HG02571 (cell line): ENCODE measurements around the gene ATP10A.
"Not testable (repeated sequence)": the region's sequence is repeated elsewhere in the genome, so short reads cannot be mapped to it uniquely, and the experiment has no call there.

Experiments used
- ATAC-seq: cut with Tn5 transposase; IDR thresholded peaks from one replicate; pipeline ENCODE4 v1.9.1; 2021; ENCODE audit warnings: mild to moderate bottlenecking, moderate library complexity; ENCODE audit not compliant: unreplicated experiment

Gene ATP10A

DNA sequence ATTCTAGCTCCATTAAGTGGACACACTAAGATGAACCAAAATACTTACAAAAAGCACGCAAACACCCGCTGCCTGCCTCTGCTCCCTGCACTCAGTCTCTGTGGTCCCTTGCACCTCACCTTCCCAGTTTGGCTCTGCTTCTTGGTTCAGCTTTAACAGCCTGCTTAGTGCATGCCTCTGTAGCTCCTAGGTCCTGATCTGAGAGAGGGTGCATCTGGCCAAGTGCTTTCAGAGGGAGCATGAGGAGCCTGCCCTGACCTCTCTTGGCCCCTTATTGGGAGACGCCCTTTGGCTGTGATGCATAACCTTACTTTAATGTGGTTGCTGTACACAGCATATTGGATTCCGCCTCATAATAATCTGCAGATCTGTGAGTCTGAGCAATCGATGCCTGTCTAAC lies 21.2 kb upstream of the ATP10A start:
- ATAC-seq = no peak

DNA sequence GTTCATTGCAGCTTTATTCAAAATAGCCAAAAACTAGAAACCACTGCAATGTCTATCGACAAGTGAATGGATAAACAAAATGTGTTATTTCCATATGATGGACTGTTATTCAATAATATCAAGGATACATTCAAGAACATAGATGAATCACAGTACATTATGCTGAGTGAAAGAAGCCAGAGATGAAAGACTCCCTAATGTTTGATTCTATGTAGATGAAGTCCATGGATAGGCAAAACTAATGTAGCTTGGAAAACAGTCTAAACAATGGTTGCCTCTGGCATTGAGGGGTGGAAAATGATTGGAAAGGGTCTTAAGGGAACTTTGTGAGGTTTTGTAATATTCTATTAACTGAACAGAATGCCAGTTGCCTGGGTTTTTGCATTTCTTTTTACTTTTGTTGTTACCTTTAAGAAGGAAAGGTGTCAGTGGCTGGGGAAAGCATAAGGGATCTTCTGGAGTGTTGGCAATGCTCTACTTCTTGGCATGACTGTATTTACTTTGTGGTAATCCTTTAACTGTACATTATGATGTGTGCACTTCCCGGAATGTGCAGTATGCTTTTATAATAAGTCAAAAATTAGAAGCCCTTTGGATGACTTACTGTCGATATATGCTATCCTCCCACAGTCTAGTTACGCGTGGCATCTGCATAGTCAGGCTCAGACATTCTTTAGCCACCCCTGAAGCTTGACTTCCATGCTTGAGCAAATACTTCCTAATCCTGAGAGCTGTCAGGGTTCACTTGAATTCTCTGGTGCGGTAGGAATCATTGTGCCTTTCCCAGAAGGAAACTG lies 20.5 kb upstream of the ATP10A start:
- ATAC-seq = no peak

DNA sequence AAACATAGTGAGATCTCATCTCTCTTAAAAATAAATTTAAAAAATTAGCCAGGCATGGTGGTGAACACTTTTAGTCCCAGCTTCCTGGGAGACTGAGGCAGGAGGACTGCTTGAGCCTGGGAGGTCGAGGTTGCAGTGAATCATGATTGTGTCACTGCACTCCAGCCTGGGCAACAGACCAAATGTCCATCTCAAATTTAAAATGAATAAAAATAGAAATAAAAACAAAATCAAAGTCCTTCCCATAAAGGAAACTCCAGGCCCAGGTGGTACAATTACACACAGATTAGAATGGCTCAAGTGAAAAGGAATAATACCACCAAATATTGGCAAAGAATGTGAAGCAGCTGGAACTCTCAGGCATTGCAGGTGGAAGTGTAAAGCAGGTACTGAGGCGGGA lies 19.3 kb upstream of the ATP10A start:
- ATAC-seq = no peak

DNA sequence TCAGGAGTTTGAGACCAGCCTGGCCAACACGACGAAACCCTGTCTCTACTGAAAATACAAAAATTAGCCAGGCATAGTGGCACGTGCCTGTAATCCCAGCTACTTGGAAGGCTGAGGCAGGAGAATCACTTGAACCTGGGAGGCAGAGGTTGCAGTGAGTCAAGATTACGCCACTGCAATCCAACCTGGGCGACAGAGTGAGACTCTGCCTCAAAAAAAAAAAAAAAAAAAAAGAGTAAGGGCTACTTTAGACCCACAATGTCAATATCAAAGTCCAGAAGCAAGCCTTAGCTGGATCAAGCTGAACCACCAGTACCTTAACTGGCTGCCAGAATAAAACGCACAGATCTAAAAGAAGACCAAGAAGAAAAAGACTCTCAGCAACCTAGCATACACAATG lies 17.8 kb upstream of the ATP10A start:
- ATAC-seq = not testable (repeated sequence)

DNA sequence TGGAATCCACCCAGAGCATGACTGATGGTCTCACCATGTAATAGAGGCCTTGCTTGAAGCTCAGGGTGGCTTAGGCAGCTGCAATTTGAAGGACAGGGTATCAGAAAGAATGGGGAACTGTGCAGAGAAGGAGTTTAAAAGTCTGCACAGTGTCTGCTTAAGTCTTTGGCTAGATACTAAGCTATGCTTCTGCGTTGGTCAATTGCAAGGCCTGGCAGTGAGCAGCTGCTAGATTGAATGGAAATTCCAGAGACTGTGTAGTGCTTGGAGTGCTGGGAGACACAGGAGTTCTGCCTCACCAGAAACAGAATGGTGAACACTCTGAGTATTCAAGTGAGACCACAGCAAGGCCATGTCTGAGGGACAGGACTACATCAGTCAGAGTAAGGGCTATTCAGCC lies 17.3 kb upstream of the ATP10A start:
- ATAC-seq = no peak

DNA sequence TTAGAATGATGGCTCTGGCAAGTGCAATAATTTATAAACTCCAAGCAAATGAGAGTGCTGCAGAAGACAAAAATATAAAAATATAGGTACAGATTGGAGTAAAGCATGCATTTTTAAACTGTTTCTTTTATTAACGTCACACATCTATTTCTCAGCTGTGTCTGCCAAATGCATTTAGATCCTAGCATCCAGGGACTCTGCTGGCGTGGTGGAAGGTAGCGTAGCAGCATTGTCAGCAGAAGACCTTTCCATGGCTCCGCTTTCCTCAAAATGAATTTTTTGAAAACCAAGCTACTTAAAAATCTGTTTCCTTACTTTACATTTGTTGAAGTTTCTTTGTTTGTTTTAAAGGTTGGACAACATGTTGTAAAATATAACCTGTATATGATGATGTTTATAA lies 16.3 kb upstream of the ATP10A start:
- ATAC-seq = no peak

DNA sequence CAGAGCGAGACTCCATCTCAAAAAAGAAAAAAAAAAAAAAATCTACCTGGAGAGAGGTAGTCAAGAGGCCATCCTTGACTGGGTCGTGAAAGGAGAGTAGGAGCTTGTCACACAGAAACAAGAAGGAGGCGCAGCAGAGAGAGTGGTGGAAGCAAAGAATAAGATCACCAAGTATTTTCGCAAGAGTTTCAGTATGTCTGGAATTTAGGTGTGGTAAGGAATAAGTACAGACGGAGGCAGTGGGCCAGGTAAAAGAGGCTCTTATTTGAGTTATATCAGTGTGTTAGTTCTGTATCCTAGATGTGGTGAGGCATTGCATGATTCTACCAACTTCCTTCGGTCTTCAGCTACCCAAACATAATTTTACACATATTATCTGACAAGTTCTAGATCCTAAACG lies 14.6 kb upstream of the ATP10A start:
- no peak for ATAC-seq

DNA sequence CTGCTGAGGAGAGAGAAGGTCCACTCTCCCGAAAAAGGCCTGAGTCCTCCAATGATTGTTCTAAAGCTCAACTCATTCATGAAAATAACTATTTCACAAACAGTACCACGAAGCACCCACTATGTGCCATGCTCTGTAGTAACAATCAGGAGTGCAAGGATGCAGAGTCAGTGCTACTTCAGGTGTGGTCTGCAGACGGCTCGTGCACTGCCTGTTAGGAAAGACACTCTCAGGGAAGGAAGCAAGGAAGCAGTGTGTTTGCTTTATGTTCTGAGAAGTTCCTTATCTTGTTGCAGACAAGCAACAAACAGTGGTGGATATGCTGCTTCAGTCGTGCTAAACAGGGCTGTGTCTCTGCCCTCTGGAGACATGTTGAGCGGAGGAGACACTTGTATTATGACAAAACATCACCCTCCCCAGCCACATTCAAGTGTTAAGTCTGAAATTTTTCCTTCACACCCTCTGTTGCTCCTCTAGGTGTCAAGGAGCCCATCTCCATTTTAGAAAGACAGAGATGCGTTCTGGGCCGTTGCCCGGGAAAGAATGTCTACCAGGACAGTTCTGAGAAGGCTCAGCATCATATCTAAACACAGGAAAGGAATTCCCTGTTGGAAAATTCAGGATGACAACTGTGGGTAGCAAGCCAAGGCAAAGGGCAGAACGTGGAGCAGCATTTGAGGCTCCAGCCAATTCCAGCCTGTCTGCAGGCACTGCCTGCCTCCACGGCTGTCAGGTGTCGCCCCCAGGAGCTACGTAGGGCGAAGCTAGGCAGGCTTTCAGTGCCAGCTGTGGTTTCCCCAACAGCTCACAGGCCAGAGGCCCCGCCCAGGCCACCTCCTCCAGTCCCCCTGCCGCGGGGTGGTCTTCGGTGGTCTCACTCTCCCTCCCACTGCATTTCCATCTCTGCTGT lies 13.4 kb upstream of the ATP10A start:
- ATAC-seq = no peak

DNA sequence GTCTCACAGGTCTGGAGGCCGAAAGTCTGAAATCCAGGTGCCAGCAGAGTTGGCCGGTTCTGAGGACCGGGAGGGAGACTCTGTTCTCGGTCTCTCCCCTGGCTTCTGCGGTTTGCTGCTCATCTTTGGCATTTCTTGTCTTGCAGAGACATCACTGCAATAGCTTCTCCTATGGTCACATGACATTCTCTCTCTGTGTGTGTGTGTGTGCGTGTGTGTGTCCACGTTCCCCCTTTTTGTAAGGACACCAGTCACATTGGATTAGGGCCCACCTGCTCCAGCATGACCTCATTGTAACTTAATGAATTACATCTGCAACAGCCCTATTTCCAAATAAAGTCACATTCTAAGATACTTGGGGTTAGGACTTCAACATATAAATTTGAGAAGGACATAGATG lies 12.4 kb upstream of the ATP10A start:
- ATAC-seq = no peak

DNA sequence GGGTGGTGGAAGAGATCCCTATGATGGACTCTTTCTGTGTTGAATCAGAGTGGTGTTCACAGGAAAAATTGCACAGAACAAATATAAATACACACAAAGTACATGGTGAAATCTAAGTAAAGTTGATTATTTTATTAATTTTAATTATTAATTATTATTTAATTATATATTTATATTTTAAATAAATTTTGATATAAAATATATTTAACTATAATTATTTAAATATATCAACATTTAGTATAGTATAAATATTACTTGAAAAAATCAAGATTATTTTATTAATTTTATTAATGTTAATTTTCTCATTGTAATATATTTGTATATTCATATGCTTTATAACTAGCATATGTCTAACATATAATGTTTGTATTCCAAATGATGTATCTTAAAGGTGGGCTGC lies 11.3 kb upstream of the ATP10A start:
- ATAC-seq = no peak

DNA sequence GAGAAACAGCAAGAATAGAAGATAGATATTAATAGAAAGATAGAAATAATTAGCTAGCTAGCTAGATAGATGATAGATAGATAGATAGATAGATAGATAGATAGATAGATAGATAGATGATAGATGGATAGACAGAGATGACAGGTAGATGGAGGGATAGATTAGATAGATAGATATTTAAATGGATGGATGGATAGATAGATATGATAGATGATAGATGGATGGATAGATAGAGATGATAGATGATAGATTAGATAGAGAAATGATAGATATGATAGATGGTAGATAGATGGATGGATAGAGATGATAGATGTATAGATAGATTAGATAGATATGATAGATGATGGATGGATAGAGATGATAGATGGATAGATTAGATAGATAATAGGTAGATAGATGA lies 8.3 kb upstream of the ATP10A start:
- ATAC-seq = no peak

DNA sequence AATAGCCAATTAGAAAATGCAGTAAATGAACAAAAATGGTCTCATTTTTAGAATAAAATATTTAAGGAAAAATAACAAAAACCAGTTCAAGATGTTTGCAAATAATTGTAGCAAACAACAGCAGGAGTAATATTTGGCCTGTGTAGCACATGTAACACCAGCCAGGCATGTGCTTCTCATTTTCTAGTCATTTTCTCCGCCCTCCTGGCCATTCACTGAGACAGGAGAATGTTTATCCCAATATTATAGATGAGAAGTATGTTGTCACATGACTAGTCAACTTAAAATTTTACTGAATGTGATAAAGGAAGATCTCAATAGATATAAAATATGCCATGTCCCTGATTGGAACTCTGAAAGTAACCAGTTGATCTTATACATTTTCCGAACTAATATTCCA lies 7.8 kb upstream of the ATP10A start:
- ATAC-seq = no peak

DNA sequence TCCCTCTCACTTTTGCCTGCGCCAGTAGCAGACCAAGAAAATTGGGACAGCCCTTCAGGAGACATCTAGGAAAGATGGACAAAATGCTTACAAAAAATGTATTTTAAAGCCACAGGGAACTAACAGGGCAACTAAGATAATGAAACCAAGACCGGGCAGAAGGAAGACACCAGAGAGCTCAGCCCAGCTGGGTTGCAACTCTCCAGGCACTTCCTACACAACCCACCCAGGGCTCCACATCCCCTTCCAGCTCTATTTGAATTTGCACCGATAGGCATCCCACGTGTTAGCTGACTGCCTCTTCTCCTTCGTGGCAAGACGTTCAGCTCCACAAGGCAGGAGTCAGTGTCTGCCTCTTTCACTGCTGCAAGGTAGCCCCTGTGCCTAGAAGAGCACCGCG lies 6.6 kb upstream of the ATP10A start:
- ATAC-seq = no peak

DNA sequence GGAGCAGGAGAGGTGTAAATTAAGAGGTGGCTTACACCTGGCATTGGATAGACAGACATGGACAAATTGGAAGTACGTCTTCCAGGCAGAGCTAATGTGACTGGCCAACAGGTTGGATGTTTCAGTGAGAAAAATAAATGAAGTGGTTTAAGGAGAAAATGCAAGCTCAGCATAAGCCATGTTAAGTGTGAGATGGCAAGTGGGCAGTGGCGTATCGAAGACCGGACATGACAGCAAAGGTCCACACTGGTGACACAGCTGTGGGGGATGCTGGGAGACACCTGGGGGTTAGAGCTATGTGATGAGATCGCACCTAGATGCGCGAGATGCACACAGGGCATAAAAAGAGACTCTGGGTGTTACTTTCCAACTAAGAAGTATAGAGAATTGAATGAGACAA lies 3.7 kb upstream of the ATP10A start:
- no peak for ATAC-seq

DNA sequence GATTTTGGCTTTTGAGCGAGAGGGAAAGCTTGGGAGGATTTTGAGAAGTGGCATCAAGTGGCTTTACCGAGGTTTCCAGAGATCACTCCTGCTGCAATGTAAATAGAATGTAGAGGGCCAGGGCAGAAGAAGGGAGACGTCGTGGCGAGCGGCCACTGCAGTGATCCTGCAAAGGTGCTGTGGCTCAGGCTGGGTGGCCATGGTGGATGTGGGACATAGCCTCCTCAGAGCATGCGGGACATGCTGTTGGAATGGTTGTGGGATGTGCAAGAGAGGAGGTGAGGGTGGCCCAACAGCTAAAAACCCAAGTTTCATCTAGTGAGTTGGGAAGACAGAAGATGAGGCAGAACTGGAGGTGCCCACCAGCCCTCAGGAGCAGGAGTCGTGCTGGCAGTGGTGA lies 3.1 kb upstream of the ATP10A start:
- no peak for ATAC-seq

DNA sequence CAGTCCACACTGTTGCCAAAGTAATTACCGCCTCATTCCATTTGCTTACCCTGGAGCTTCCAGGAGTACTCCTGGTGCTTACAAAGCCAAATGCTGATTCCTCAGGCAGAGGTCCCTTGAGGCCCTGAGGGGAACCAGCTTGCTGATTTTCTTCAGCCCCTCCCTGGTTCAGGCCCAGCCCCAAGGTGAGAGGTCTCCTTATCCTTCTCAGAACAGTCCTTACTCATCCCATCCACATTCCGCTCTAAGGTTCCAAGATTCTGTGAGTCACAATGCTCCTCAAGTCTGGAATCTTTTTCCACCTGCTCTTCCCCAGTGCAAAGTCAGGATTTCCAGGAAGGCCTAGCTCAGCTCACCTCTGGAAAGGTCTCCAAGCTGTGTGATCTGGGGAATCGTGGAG lies 1.8 kb upstream of the ATP10A start:
- ATAC-seq = no peak

DNA sequence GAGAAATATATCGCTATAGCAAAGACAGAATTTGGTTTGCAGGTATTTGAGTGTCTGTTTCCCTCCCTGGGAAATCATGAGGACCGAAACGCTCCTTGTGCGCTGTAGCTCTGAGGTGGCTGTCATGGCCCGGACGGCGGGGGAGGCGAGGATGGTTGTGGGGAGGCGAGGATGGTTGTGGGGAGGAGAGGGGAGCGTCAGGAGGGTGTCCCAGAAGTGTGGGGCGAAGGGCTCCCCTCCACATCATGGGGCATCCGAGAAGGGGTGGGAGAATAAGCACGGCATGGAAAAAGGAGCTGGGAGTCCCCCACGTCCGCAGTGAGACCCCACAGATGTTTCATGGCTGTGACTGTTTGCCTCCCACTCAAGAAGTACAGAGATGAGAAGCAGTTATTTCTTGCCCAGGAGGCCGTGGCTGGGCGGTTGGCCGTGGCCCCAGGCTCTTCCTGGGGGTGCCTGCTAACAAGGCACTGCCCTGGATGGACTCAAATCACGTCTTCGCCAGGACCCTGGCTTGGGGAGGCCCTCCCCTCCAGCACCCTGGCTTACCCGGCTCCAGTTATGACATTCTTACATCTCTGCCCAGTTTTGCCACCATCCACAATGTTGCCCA lies 947 bp upstream of the ATP10A start:
- ATAC-seq = no peak

DNA sequence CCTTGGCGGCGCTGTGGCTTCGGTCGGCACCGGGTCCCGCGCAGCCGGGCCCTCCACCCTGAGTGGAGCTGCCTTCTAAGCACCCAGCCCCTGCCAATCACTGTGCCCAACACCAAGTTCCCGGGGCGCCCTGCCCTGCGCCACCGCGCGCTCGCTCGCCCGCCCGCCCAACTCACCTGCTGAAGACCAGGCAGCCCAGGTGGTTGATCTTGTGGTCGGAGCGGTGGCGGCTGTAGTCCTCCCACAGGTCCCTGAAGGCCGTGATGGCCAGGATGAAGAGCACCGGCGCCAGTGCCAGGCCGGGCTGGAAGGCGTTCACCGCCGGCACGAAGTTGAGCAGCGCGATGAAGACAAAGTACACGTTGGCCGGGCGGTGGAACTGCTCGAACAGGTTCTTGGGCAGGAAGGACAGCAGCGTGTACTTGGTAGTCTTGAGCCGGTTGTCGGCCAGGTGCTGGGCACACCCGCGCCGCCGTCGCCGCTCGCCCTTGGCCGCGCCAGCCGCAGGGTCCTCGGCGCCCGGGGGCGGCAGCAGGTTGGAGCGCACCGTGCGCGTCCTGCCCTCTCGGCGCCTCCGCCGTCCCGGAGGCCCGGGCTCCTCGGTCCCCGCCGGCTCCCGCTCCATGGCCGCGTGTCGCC lies 536 bp downstream of the ATP10A start:
- ATAC-seq = no peak

DNA sequence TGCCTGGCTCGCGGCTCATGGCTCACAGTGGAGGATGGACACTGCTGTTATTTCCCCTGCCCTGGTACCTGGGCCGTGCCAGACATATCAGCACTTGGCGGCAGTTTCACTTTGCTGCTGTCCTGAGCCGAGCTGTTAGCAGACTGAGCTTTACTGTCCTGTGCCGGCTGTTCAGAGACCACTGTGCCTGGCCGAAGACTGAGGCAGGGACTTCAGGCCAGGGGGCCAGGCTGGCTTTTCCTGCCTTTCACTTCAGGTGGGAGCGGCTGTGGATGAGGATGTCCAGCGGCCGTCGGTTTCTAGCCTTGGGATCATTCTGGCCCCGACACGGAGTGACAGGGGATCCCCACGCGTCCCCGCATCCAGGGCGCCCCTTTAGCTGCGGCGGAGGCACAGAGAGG lies 1.1 kb downstream of the ATP10A start:
- no peak for ATAC-seq

DNA sequence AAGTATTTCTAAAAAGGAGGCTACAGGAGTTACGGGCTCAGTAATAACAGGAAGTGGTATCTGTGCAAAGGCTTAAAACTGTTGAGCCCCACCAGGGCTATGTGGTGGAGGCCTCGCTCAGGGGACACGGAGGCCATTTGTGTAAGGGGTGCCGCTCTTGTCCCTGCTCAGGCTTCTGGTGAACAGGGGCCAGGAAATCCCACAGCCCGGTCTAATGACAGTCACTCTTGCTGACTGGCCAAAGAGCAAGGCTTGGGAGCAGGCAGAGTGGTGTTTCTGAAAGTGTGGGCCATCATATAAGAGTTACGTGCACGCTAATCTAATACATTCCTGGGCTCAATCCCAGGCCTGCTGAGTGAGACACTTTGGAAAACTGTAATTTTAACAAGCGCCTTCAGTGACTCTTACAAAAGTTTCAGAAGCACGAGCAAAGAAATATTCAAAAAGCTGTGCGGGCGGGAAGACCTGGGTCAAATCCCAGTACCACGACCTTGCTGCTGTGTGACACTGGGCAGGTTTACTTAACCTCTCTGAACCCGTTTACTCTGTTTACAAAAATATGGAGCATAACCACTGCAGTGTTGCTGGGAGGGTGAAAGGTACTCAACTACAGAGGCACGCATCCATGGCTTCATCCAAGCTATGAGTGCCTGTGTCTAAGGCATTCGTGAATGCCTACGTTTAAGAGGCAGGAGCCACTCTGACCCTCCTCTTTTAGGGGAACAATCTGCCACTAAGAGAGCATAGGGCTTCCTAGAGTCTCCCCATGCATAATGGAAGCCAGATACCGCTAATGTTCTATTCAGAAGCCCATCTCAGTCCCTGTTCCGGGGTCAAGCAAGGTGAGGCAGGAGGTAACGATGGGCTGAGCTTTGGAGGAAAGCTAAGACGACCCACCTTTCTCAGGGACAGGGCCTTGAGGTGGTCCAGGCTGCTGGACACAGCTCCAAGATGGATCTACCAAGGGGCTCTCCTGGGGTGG lies 2.0 kb downstream of the ATP10A start:
- ATAC-seq = no peak
